GM20431 (cell line): ENCODE data around the gene TIMM9.
"Not testable (repeated sequence)": the region's sequence is repeated elsewhere in the genome, so short reads cannot be mapped to it uniquely, and the experiment has no call there.

Experiments
- in situ Hi-C: fragments of 300-500 bp; cut with MseI, MboI; formaldehyde crosslinking; loops from one replicate; pipeline ENCODE4 v1.15.0; 2020; ENCODE audit warnings: low sequenced_read_pairs; ENCODE audit not compliant: unreplicated experiment

Gene TIMM9

DNA sequence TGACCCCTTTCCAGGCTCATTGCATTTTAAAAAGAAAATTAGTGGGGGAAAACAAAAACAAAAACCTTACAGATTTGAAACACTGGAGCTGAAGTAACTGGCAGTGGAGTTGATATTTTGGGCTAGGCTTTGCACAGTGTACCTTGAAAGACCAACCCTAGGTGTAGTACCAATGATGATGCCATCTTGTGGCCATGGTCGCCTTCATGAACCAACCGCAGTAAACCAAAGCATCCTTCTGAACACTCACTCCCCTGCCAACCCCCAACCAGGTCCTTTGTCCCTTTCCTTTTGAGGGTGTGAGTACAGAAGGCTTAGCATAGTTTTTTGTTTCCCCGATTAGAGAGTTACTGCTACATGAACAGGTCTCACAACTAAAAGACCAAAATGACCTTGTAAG is 25.7 kb downstream of the TIMM9 start:
- in situ Hi-C loops, result no loop called here

DNA sequence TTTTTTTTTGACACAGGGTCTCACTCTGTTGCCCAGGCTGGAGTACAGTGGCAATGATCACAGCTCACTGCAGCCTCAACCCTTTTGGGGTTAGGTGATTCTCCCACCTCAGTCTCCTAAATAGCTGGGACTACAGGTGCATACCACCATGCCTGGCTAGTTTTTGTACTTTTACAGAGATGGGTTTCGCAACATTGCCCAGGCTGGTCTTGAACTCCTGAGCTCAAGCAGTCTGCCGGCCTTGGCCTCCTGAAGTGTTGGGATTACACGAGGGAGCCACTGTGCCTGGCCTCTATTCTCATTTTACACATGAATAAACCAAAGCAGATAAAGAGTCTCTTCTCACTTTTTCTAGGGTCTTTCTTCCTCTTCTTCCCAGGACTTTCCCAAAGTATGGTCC is 28.4 kb downstream of the TIMM9 start:
- in situ Hi-C loops, result no loop called here

DNA sequence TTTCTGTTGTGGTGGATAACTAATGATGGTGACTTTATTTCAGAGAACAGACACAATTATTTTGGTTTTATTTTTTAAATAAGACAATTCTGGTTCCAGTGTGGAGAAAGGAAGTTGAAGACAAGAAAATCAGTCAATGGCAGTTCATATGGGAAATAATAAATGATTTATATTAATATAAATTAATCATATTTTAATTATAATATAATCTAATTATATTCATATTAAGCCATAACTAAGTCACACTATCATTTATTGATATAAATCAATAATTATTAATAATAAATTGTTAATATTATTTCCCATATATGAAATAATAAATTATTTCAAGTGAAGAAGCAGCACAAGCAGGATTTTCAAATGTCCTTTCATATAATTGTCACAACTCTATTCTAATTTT is 28.8 kb downstream of the TIMM9 start:
- in situ Hi-C loops, result no loop called here

DNA sequence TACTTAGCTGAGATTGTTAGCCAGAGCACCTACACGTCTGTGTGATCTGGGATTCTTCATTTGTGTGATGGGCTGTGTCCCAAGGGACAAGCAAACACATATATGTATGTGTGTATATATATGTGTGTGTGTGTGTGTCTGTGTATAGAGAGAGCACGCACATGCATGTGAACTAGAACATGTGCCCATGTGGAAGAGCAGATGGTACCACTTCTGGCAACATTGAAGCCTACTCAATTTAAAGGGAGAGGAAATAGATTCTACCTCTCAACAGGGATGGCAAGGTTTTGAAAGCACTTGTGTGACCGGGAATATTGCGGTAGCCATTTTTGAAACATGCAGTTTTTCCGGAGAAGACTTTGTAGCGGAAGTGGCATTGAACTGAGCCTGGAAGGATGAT is 30.2 kb downstream of the TIMM9 start:
- in situ Hi-C loops, result no loop called here

DNA sequence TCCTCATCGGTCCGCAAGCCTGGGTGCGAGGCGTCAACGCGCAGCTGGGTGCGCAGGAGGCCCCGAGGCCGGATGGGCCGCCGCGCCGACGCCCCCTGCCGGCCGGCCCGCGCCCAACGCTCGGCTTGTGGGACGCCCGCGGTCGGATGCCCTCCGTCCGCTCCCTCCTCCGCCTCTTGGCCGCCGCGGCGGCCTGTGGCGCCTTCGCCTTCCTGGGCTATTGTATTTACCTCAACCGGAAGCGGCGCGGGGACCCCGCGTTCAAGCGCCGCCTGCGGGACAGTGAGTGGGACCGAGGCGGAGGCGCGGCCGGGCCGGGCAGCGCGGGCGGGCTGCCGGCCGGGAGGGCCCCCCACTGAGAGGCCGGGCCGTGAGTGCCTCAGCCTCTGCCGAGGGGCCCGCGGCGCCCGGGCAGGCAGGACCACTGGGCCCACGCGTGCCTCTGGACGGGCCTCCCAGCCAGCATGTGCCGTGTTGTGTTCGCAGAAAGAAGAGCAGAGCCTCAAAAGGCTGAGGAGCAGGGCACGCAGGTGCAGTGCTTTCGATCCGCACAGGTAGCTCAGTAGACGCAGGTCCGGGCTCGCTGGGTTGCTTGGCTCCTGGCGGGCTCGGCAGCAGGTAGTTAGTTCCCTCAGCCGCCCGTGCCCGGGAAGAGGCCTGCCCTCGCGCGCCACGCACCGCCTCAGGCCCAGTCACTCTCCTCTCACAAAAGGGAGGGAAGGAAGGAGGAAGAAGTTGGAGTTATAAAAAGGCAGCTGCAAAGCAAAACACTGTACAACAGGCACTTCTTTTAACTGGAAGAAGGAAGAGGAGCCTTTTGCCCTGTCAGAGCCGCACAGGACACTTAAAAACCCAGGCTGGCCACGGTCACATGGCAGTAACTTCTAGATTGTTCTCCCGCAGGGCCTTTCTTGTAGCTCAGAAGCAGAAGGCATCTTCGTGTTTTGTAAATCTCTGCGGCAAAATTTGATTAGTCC is 31.2 kb downstream of the TIMM9 start, which contains the start of gene TOMM20L:
TSS of gene TOMM20L (plus strand) at position 119 of the 977 bp plus-strand sequence. CDS start at position 147, 28 bp downstream.
- in situ Hi-C loops, result no loop called here

DNA sequence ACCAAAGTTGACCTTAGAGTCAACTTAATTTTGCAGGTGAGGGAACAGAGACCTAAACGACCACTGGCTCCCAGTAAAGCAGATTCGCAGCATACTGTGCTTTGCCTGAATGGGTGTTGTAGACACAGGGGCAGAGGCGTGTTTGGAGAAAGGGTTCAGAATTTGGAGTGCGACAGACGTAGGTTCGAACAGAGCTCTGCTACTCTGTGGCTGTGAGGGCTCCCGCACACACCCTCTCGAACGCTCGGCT is 31.8 kb downstream of the TIMM9 start:
- in situ Hi-C loops, result no loop called here

DNA sequence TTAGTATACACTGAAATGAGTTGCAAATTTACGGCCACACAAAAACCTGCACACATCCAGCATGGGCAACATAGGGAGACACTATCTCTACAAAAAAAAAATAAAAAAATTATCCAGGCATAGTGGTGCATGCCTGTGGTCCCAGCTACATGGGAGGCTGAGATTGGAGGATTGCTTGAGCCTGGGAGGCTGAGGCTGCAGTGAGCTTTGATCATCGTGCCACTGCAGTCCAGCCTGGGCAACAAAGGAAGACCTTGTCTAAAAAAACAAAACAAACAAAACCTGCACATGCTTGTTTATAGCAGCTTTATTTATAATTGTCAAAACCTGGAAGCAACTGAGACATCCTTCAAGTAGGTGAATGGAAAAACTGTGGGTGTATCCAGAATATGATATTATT is 36.5 kb downstream of the TIMM9 start:
- in situ Hi-C loops, result no loop called here

DNA sequence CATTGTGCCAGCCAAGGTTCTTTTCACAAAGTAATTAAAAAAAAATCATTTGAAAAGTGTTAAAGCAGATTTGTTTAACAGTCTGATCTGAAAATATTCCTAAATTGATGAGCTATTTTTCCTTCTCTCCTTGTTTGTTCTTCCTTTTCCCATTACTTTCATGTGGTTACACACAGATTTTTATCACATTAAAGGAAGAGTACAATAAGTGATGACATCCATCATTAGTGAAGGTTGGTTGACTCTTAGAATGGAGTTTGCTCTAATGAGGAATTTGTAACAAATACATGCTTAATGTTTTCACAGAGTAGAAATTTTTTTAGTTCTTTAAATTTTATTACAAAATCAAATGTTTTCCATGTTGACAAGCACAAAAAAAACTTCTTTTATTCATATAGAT is 50.5 kb downstream of the TIMM9 start:
- in situ Hi-C loops, result no loop called here

DNA sequence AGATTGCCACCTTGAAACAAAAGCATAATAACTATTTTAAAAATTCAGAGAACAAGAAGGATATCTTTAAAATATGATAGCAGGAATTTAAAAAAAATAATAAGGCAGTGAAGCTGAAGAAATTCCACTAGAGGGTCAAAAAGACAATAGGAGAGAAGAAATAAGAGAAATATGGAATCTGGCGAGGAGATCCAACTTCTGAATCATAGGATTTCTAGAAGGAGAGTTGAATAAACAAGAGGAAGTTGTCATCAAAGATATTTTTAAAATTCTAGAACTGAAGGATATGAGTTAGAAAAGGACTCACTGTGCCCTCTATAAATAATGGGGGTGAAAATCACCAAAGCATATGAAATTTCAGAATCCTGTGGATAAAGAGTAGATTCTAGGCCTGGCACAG is 58.4 kb downstream of the TIMM9 start:
- in situ Hi-C loops, result no loop called here

DNA sequence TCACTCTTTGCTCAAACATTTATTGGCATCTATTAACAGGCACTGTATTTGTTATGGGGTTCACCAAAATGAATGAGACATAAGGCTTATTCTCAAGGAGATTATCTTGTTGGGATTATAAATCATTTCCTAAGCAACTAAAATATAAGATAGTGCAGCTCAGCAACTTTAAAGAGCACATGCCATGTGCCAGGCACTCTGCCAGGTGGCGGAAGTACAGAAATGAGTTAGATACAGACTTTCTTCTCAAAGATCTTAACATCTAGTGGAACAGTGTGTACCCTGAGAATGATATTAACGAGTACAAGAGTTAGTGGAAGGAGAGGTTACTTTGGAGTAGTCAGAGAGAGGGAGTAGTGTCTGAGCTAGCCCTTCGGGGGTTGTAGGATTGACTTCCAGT is 60.0 kb downstream of the TIMM9 start:
- in situ Hi-C loops, result no loop called here

DNA sequence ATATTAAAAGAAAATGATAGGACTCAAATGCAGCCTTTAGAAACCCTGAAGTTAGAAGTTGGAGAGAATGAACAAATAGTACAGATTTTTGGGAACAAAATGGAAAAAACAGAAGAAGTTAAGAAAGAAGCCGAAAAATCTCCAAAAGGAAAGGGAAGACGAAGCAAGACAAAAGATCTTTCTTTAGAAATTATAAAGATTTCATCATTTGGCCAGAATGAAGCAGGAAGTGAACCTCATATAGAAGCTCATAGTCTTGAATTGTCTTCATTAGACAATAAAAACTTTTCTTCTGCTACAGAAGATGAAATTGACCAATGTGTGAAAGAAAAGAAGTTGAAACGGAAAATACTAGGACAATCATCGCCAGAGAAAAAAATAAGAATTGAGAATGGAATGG is 63.0 kb downstream of the TIMM9 start:
- in situ Hi-C loops, result no loop called here

DNA sequence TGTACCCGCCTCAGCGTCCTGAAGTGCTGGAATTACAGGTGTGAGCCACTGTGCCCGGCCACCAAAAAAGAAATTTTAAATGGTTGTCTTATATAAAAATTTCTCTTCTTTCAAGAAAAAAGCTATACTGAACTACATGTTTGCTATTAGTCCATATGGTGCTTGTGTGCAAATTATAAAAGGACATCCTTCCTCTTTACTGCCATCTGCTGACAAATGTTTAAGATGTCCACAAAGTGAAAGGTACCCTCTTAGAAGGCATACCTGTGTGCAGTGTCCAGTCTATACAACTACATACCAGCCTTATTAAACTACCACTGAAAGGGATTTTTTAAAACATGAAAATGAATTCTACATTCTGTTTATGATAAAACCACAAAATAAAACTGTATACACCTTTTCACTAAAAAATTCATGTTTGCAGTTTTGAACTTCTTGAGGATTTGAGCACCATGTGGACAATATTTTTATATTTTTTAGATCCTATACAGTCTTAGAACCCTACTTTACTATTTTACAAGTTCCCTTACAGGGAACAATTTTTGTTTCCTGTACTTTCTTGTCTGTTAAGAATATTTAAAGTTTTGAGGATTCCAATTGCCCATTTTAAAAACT is 64.4 kb downstream of the TIMM9 start:
- in situ Hi-C loops, result no loop called here

DNA sequence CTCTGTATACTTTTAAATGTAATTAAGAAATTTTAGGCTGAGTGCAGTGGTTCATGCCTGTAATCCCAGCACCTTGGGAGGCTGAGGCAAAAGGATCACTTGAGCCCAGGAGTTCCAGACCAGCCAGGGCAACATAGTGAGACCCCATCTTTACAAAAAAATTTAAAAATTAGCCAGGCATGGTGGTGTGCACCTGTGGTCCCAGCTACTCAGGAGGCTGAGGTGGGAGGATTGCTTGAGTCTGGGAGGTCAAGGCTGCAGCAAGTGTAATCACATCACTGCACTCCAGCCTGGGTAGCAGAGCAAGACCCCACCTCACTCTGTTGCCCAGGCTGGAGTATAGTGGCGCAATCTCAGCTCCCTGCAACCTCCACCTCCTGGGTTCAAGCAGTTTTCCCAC is 65.1 kb downstream of the TIMM9 start:
- in situ Hi-C loops, result not testable (repeated sequence)
